Mammary epithelial cell (primary cell): ENCODE results near the gene C6orf89.

Experiments used
- EZH2 ChIP-seq: IDR thresholded peaks from 2 replicates; pipeline ENCODE4 v1.6.1; 2012; ENCODE audit warnings: low read length, inconsistent platforms, borderline replicate concordance
- TF ChIP-seq, protein P1 (sequence below), 2 donors: IDR thresholded peaks in 1 of 2; conservative IDR thresholded peaks in 1 of 2; 2 replicates each; pipeline ENCODE4 v1.5.1; 2011 to 2012; ENCODE audit warnings: inconsistent platforms in 2 of 2, low read length in 2 of 2, mild to moderate bottlenecking in 2 of 2, control low read depth in 1 of 2, low read depth in 1 of 2; ENCODE audit not compliant: insufficient read depth in 1 of 2; ENCODE audit errors: extremely low read depth in 1 of 2

DNA sequence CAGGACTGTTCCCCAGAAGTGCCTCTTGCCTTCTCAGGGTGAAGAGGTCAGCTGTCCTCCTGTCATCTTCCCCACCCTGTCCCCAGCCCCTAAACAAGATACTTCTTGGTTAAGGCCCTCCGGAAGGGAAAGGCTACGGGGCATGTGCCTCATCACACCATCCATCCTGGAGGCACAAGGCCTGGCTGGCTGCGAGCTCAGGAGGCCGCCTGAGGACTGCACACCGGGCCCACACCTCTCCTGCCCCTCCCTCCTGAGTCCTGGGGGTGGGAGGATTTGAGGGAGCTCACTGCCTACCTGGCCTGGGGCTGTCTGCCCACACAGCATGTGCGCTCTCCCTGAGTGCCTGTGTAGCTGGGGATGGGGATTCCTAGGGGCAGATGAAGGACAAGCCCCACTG lies 78.6 kb downstream of the C6orf89 start:
- TF ChIP-seq, protein P1, sequence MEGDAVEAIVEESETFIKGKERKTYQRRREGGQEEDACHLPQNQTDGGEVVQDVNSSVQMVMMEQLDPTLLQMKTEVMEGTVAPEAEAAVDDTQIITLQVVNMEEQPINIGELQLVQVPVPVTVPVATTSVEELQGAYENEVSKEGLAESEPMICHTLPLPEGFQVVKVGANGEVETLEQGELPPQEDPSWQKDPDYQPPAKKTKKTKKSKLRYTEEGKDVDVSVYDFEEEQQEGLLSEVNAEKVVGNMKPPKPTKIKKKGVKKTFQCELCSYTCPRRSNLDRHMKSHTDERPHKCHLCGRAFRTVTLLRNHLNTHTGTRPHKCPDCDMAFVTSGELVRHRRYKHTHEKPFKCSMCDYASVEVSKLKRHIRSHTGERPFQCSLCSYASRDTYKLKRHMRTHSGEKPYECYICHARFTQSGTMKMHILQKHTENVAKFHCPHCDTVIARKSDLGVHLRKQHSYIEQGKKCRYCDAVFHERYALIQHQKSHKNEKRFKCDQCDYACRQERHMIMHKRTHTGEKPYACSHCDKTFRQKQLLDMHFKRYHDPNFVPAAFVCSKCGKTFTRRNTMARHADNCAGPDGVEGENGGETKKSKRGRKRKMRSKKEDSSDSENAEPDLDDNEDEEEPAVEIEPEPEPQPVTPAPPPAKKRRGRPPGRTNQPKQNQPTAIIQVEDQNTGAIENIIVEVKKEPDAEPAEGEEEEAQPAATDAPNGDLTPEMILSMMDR (conservative IDR thresholded peaks at IDR 0.05 in 1 of 2, IDR thresholded peaks at IDR 0.05 in 1 of 2; ENCODE audit: extremely low read depth in 1 of 2, insufficient read depth in 1 of 2, low read depth in 1 of 2, low read length in 2 of 2): no peak
- no peak for TF ChIP-seq EZH2
